Lower leg skin (tissue), 4 donors: ENCODE data around the gene MVB12B. TPM values are rescaled to one million over a fixed set of nuclear protein-coding genes. Genes with fewer than 3 reads are reported as not detected.
"Not testable (repeated sequence)": the region's sequence is repeated elsewhere in the genome, so short reads cannot be mapped to it uniquely, and the experiment has no call there.

Source experiments
- DNase-seq, 2 donors: peaks; one replicate each; pipeline ENCODE4 v3.0.0-alpha.2; 2019; ENCODE audit warnings: low spot score in 2 of 2
- H3K4me3 ChIP-seq: fragments of 200-600 bp; sonication (generic); 2 replicates; pipeline ENCODE4 v1.5.1; 2017; ENCODE audit warnings: mild to moderate bottlenecking, low read depth; ENCODE audit not compliant: poor library complexity, severe bottlenecking
- POLR2A ChIP-seq, 2 donors: fragments of 450-650 bp; IDR thresholded peaks; one replicate each; pipeline ENCODE4 v1.6.1; 2016 to 2017; ENCODE audit warnings: antibody characterized with exemption in 2 of 2, mild to moderate bottlenecking in 1 of 2, moderate library complexity in 1 of 2
- WGBS, 2 donors: methylation state at CpG; one replicate each; pipeline ENCODE4 v1.1.5; 2018; 5-methylcytosine and 5-hydroxymethylcytosine counted together
- intact Hi-C: fragments of 100-400 bp; cut with DNase I; formaldehyde crosslinking; loops from one replicate; pipeline ENCODE4 v1.15.0; 2023; ENCODE audit warnings: low total_unique reads
- total RNA-seq, 4 donors: library from RNA; depleted of rRNA; stranded (reverse); fragments of >200 nt; gene quantifications; one replicate each; pipeline ENCODE4 v1.1.0, GENCODE V29; 2016
- TF ChIP-seq, protein P1 (sequence below), 3 donors: fragments of 450-650 bp; IDR thresholded peaks; one replicate each; pipeline ENCODE4 v1.5.1; 2016; ENCODE audit warnings: antibody characterized with exemption in 3 of 3, mild to moderate bottlenecking in 3 of 3, moderate library complexity in 2 of 3

The MVB12B gene
- total RNA-seq, 4 donors from 2014 or later = 8.6 to 12.5 (median 10.9) TPM

GRCh38 chr9:126549246-126550006 is 222.8 kb downstream of the MVB12B start:
- 55 to 57% methylated on average over 16 to 20 of the region's 21 CpGs for WGBS, 2 donors

GRCh38 chr9:126550891-126551351 is 224.3 kb downstream of the MVB12B start:
- intact Hi-C loops = loop anchor here (5.0 kb wide), 1 partner anchor 1794 kb away; no protein-coding TSS in a partner anchor
- H3K4me3 ChIP-seq = no peak overlapping the region
- DNase-seq = no peak
- WGBS, 2 donors = 82 to 85% methylated on average over 15 of the region's 15 CpGs
- TF ChIP-seq POLR2A (IDR thresholded peaks at IDR 0.05) = no peak
- TF ChIP-seq, protein P1, sequence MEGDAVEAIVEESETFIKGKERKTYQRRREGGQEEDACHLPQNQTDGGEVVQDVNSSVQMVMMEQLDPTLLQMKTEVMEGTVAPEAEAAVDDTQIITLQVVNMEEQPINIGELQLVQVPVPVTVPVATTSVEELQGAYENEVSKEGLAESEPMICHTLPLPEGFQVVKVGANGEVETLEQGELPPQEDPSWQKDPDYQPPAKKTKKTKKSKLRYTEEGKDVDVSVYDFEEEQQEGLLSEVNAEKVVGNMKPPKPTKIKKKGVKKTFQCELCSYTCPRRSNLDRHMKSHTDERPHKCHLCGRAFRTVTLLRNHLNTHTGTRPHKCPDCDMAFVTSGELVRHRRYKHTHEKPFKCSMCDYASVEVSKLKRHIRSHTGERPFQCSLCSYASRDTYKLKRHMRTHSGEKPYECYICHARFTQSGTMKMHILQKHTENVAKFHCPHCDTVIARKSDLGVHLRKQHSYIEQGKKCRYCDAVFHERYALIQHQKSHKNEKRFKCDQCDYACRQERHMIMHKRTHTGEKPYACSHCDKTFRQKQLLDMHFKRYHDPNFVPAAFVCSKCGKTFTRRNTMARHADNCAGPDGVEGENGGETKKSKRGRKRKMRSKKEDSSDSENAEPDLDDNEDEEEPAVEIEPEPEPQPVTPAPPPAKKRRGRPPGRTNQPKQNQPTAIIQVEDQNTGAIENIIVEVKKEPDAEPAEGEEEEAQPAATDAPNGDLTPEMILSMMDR (IDR thresholded peaks at IDR 0.05) = no peak

More at GRCh38 chr9:126549246-126550006, 222.8 kb downstream of the MVB12B start:
- no peak overlapping the region for H3K4me3 ChIP-seq
- no peak for DNase-seq
- TF ChIP-seq, protein P1 (IDR thresholded peaks at IDR 0.05) = no peak
- intact Hi-C loops = loop anchor here (5.0 kb wide), 1 partner anchor 1792 kb away; no protein-coding TSS in a partner anchor

DNA sequence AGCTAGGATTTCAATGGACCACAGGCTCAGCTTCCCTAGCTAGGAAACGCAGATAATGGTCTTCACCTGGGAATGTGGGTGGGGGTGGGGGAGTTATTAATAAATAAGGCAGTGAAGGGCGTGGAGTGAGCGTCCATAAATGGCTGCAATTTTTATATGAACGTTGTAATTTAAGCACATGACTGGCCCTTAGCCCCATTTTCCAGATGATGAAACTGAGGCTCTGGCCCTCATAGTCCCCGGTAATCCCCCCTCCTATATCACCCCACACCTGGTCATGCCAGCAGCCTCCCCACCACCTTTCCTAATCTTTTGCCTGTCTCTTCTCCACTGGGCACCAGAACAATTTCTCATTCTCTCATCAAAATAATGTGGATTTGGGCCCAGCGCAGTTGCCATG is 225.2 kb downstream of the MVB12B start:
- 89 to 94% methylated on average over 6 of the region's 6 CpGs for WGBS, 2 donors
- H3K4me3 ChIP-seq = no peak overlapping the region
- no peak for DNase-seq
- intact Hi-C loops = loop anchor here (5.0 kb wide), 1 partner anchor 1795 kb away; no protein-coding TSS in a partner anchor
- no peak for TF ChIP-seq POLR2A (IDR thresholded peaks at IDR 0.05)
- TF ChIP-seq, protein P1 (IDR thresholded peaks at IDR 0.05) = no peak

- TF ChIP-seq POLR2A (IDR thresholded peaks at IDR 0.05) = no peak
- TF ChIP-seq, protein P1 (IDR thresholded peaks at IDR 0.05) = no peak
- WGBS, 2 donors = 91 to 93% methylated on average over 8 of the region's 8 CpGs
- no peak overlapping the region for H3K4me3 ChIP-seq
- intact Hi-C loops = loop anchor here (5.0 kb wide), 1 partner anchor 1797 kb away; no protein-coding TSS in a partner anchor
- DNase-seq = no peak
Measured at GRCh38 chr9:126554292-126554691, 227.7 kb downstream of the MVB12B start.

- DNase-seq, intact Hi-C loops: not testable (repeated sequence)
Measured at GRCh38 chr9:126555421-126555820, 228.8 kb downstream of the MVB12B start.

More at GRCh38 chr9:126555421-126555820, 228.8 kb downstream of the MVB12B start:
- not testable (repeated sequence) for H3K4me3 ChIP-seq
- 88 to 89% methylated on average over 13 of the region's 13 CpGs for WGBS, 2 donors
